IPS DF 4.7 (cell line): ENCODE measurements around the gene OGFRL1.

Experiments
- DNase-seq: peaks from one replicate; pipeline ENCODE4 v3.0.0-alpha.2; 2013; ENCODE audit warnings: low spot score; ENCODE audit errors: extremely low read depth

OGFRL1 gene

DNA sequence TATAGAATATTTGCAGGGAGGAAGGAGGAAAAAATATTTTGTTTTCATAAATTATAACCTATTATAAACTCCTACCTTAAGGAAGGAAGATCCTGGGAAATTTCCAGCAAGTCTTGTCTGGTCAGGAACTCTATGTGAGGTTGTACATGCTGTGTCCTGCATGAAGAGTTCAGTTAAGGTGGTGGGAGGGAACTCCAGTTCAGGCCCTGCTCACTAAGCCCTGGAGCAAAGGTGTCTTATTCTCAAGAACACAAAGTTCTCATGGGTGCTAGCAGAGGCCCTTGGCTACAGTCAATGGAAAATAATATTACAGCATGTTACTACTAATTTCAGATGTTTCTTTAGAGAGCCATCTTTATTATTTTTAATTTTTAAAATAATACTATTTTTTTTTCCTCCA lies 3.8 kb upstream of the OGFRL1 start:
- no peak for DNase-seq

DNA sequence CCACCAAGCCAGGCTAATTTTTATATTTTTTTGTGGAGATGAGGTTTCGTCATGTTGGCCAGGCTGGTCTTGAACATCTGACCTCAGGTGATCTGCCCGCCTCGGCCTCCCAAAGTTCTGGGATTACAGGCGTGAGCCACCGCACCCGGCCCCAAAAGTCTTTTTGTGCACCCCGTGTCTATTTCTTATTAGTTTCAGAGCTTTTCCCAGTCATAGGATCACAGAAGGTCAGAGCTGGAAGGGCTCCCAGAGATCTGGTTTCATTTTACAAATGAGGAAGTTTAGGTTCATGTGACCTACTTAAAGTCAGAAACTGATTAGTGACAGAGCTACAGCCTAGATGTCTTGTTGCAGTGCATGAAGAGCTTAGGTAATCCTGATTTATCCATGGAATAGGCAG lies 1.6 kb upstream of the OGFRL1 start:
- no peak for DNase-seq

DNA sequence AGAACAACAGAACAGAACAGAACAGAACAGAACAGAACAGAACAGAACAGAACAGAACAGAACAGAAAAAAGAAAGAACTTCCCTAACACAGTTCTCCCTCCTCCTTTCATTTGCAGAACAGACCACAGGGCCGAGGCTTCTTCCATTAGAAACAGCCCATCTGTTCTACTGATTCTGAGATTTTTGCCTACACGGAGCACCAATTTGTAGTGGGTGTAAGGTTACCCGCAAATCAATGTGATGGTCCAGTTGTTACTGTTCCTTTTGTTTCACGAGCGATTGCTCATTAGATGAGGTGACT lies 734 bp upstream of the OGFRL1 start:
- DNase-seq: no peak

DNA sequence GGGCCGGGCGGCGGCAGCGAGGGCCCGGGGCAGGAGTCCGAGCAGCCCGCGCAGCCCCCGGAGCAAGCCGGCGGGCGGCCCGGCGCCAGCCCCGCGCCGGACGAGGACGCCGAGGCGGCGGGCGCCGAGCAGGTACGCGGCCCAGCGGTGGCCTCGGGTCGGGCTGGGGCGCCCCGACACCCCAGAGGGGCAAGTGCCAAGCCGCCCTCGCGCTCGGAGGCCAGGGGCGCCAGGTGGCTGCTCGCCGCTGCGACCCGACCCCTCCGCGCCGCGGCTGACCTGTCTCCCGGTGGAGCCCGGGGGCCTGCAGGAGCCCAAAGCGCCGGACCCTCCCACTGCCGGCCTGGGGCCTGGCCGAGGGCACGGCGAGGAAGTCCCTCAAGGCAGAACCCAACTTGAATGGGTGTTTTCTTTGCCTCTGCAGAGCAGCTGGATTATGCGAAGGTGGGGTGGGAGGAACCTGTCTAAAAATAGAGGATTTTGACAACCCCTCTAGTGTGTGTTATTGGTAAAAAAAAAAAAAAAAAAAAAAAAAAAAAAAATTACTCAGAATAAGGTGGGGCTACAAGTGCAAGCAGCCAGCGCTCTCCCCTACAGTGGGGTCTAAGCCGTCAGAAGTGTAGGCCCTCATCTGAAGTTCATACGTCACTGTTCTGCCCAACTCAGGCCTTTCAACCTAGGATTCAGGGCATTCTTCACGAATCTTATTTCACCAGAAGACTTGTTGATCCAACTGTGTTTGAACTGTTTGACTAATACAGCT lies 609 bp downstream of the OGFRL1 start:
- no peak for DNase-seq

DNA sequence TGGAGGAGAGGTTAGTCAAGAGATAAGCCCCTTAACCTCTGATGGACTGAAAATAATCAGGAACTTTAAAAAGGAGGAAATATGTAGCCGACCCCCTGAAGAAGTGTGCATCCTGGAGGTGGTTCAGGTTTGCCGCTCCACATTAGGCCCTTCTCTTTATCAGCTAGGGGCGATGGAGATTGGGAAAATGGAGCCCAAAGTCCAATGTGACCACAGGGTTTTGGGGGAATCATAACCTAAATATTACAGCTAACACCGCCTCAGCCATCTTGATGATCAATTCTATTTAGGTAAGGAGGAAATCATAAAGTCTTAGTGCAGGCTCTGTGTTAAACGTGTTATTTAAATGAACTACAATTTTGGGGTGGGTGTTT lies 1.2 kb downstream of the OGFRL1 start:
- no peak for DNase-seq

DNA sequence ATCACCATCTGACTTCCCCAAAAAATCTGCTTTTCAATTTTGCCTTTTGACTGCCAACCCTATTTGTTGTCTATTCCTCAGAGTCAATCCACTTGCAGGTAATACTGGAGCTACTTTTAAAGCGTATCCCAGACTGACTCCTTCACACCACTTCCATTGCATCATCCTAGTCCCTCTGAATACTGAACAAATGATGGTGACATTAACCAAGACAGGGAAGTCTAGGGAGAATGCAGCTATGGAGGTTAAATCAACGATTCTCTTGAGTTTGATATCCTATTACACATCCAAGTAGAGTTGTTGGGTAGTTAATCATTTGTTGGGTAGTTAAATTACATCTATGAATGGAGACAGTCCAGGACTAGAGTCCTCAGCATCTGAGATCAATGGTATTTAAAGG lies 2.0 kb downstream of the OGFRL1 start:
- DNase-seq: no peak

DNA sequence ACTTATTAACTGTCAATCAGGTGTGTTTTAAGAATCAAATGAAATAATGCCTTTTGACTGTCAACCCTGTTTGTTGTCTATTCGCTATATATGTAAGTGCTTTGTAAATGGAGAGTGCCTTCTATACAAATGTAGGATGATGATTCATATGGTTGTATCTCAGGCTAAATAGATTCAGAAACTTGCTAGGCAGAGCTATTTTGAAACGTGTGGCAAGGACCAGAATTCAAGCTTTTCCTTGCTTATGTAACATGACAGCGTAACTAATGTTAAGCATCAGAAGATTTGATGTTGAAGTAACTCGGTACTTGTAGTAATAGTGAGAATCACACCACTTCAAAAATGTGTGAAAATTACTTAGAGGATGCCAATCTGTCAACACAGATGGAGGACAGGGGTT lies 3.4 kb downstream of the OGFRL1 start:
- no peak for DNase-seq

DNA sequence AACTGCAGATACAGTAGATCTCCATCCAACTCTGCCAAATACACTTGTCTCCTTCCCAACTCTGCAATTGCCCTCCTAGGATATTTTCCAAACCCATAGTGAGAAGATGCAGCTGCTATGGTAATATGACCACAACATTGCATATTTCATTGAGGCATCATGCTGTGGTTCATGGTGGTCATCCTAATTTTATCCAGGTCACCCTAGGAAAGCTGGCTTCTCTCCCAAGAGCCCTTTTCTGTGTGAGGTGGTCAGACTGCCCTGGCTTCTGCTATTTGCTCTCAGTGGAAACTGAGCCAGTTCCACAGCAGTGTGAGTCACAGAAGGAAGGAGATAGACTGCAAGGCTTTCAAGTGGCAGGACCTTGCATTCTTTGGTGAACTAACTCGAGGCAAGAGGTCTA lies 5.5 kb downstream of the OGFRL1 start:
- no peak for DNase-seq

DNA sequence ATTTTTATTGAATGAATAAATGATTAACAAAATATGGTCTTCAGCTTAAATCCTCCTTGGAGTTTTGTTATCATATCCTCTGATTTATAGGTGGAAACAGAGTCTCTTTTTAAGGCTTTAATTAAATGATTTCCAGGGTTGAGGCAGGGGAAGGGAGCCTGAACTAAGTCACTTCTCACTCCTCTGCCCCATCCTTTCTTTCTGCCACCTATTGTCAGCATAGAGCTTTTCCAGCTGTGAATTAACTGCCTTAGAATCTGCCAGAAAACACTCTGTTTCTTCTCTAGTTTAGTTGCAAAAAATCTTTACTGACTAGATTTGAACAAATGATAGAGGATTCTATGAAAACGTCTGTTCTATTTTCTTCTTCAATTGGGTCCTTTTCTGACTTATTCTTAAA lies 9.8 kb downstream of the OGFRL1 start:
- DNase-seq: no peak

DNA sequence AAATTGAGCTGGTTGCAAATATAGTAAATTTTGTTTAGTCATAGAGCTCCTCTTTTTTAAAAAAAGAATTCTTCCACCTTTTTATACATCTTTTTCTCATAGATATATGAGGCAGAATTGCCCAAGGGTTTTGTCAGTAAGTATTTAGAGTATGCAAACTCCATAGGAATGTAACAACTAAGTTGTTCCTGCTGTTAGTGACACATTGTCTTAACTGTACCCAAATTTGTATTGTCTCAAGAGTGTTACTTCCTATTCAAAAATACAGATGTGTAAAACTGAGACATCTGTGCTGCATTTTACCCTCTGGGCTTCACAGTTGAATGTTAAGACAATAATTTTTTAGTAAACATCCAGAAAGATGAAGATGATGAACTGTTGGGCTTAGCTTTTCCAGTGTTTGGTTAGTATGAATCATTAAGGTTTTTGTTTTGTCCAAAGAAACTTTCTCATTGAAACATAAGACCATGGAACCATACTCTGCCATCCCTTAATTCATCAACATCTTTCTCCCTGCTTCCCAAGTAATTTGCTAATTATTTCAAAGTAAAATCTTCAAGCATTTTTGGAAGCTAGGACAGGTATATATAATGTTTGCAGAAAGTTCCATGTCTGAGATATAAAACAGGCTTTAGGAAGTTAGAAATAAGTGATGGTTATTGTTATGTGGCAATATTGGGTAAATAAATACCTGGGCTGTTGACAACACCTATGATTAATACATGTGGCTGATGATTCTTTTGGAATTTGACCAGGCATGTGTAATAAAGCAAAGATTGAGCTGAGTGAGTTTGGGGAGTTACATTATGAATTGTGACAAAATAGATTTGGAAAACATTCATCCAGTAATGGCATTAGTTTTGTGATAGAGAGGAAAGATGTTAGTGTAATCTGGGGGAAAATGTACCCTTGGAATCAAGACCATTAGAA lies 11.2 kb downstream of the OGFRL1 start:
- DNase-seq: no peak

DNA sequence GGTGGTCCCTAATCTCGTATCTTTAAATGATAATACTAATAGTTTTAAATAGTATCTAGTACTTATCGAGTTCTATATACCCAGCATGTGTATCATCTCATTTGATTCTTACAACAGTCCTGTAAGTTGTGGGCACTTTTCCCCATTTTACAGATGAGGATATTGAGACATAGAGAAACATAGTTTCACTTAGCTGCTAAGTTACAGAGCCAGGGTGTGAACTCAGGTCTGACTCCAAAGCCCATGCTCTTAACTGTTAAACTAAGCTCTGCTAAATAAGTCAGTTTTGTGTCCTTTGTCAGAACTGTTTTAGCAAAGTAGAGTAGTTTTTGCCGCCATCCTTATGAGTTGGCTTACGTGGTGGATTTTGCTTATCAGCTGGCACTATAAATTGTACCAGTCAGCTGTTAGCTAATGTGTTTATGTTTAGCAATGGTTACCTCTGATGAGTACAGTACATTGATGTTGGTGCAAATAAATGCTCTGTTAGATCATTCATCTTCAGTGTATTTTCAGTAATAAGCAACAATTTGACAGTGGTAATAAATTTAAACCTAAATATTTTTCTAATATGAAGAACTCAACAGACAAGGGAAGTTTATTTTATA lies 12.1 kb downstream of the OGFRL1 start:
- no peak for DNase-seq

DNA sequence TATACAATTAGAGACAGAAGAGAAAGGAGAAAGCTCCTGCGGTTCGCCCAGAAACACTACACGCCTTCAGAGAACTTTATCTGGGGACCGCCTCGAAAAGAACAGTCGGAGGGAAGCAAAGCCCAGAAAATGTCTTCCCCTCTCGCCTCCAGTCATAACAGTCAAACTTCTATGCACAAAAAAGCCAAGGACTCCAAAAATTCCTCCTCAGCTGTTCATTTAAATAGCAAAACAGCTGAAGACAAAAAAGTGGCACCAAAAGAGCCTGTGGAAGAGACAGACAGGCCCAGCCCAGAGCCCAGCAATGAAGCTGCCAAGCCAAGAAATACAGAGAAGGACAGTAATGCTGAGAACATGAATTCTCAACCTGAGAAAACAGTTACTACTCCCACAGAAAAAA lies 12.9 kb downstream of the OGFRL1 start:
- no peak for DNase-seq

DNA sequence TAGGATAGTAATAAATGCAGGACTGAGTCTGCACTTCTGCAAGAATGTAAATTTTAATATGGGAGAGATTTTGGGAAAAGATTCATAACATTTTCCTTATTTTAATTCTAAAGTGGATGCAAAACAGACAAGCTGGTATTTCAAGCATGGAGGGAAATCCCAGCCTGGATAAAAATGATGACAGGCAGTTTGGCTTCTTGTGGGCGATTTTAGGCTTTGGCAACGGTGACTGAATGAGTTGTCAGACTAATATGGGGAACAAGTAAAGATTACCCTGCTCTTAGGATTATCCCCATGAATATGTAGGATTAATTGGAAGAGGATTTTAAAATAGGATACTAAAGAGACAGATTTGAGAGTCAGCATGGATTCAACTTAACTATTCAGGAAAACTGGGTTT lies 21.0 kb downstream of the OGFRL1 start:
- no peak for DNase-seq

DNA sequence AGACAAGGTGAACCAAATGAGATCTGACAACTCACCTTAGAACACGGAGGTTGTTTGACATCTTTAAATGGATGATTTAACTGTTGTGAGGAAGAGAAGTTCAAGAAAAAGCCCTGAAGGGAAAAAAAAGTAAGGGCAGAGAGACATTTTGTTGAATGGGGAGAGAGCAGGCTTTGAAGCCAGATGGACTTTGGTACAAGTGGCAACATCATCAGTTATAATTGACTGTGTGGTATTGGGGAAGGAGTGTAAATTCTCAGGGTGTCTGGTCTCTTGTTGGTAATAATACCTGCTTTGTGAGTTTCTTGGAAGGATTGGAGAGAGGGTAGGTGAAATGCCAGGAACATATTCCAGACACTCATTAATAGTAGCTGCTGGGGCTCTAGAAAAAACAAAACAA lies 21.6 kb downstream of the OGFRL1 start:
- no peak for DNase-seq

DNA sequence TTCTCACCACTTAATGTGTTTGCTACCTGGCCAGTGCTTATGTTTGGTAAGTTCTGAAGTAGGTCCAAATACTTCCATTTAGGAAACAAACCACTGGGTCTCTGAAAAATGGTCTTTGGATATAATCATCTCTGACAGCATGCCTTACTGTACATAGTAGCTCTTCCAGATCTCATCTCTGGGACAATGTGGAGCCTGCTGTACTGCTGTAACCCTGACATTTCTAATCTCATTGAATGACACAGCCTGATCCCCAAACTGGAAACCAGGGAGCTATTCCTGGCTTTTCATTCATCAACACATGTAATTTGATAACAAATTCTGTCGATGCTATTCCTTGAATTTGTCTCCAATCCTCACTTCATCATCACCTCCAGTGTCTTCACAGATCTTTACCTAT lies 23.5 kb downstream of the OGFRL1 start:
- DNase-seq: no peak

DNA sequence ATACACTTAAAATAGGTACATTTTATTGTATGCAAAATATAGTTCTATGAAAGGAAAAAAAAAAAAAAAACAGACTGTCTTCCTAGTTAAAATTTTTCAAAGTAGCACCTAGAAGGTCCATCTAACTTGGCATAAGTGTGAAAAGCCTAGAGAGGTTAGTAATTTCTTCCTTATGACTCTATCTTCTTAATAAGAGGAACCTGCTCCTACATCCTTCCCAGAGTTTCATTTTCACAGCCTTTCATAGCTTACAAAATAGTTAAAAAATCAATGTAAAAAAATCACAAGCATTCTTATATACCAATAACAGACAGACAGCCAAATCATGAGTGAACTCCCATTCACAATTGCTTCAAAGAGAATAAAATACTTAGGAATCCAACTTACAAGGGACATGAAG lies 28.8 kb downstream of the OGFRL1 start:
- no peak for DNase-seq

DNA sequence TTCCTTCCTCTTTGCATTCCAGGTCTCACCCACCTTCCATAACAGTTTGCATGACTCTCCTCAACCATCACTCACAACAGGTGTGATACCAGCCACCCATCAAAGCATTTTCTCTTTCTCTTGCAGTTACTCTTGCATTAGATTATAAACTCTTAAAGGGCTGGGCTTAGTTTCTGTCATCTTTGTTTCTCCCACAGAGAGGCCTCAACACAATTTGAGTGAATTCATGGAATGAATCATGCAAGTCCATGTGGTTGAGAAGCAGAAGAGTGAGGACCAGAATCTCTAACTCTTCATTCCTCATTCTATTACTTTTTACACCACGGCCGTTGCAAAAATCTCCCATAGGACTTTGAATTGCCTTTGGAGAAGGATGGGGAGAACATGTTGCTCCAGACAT lies 31.4 kb downstream of the OGFRL1 start:
- no peak for DNase-seq

DNA sequence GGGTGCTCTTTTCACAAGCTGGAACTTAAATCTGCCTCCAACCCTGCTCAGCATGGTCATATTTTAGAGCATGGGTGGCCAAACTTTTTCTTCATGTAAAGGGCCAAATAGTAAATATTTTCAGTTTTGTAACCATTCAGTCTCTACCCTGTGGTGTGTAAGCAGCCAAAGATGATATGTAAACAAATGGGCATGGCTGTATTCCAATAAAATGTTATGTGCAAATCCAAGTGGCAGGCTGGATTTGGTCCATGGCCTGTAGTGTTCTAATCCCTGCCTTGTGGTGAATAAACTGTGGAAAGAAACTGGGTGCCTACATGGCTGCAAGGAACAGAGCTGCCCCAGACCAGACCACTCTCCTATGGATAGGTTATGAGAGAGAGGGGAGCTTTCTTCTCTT lies 32.7 kb downstream of the OGFRL1 start:
- no peak for DNase-seq

DNA sequence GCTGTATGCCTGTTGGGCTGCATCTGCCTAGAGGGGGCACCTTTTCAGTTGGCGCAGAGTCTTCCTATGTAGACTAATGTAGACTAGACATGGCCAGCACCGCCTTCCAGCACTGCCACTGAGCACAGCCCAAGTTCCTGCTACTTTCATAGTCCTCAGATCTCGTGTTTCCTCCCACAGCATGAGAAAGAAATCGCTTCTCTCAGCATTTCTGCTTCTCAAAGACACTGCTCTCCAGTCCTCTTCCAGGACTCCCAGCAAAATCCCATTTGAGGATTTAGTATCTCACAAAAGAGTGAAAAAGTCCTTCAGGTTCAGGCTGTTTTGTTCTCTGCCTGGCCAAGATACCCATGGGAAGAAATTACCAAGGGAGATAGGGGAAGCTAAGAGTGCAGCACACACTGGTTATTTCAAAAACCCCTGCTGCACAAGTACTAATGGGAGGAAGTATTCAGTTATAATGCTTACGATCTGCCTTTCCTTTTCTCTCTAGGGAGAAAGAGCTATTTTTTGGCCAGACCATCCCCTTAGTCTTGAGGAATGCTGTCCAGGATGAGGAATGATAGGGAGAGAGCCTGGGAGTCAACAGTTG lies 35.7 kb downstream of the OGFRL1 start:
- no peak for DNase-seq

DNA sequence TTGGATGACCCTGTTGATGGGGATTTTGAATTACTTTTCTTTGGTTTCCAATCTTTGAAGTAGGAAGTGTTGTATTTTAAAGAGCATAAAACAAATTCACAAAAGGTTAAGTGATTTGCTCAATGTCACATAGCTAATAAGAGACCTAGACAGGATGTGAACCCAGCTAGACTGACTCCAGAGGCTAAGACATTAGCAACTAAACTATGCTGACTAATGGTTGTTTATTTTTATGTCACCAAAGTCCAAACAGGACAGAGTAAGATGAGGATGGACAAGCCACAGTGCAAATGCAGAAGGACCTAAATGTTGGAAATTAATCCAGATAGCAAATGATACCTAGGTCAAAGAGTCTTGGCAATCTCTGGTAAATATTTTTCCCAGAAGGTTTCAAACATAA lies 38.0 kb downstream of the OGFRL1 start:
- no peak for DNase-seq

DNA sequence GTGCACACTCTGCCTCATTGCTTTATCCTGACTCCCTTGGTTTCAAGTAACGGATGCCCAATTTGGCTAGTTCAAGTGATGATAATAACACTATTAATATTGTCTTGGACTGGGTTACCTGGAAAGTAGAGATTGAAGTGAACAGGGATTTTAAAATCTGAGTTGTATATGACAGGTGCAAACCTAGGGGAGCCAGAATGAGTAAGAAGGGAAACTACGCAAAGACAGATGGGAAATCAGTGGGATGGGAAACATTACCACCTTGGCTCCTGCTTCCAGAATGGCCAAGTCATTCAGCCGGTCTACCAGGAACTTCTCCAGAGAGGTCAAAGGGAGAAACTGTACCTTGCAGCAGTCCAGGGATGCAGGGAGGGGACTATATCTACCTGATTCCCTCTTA lies 41.9 kb downstream of the OGFRL1 start:
- DNase-seq: no peak

DNA sequence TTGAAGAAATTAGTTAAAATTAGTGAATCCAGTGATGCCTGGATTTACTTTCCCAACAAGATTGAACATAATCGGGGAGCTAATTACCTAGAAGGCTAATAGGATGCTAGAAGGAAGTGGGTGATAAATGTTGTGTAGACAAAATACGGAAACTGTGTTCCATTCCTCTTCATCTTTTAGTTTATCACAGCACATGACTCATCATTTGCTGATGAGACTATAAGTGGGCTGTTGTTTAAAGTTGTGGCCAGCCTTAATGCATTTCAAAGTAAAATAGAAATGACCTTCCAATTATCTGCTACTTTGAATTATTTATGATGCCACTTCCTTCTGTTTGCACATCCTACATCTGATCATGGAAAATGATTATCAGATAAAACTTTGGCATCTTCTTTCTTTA lies 43.4 kb downstream of the OGFRL1 start:
- DNase-seq: no peak
